ENCODE measurements around the gene EXOC8.

EXOC8 gene, protein sequence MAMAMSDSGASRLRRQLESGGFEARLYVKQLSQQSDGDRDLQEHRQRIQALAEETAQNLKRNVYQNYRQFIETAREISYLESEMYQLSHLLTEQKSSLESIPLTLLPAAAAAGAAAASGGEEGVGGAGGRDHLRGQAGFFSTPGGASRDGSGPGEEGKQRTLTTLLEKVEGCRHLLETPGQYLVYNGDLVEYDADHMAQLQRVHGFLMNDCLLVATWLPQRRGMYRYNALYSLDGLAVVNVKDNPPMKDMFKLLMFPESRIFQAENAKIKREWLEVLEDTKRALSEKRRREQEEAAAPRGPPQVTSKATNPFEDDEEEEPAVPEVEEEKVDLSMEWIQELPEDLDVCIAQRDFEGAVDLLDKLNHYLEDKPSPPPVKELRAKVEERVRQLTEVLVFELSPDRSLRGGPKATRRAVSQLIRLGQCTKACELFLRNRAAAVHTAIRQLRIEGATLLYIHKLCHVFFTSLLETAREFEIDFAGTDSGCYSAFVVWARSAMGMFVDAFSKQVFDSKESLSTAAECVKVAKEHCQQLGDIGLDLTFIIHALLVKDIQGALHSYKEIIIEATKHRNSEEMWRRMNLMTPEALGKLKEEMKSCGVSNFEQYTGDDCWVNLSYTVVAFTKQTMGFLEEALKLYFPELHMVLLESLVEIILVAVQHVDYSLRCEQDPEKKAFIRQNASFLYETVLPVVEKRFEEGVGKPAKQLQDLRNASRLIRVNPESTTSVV

DNA sequence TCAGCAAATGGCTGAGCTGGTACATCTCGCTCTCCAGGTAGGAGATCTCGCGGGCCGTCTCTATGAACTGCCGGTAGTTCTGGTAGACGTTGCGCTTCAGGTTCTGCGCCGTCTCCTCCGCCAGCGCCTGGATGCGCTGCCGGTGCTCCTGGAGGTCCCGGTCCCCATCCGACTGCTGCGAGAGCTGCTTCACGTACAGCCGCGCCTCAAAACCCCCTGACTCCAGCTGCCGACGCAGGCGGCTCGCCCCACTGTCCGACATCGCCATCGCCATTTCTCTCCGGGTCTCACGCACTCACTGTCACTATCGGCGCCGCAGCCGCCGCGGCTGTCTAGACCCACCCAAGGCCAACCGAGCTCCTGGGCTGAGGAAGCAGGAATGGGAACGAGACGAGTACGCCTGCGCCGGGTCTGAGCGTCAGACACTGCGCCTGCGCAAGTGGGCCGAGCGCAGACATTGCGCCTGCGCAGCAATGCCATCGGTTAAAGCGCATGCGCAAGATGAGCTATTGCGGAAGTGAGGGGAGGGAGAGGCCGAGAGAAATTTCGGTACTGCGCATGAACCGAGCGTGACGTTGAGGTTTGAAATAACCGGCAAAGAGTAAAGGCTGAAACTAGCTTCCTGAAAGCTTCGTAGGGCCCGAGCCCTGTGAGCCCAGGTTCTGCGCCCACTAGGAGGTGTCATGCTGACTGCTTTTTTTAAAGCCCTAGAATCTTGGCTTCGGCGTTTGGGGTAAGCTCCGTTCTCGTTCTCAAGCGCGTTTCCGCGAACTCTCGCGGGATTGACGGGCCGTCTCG is at the start of gene EXOC8:
Gene EXOC8 (minus strand): TSS at position 381 of the 798 bp plus-strand sequence. CDS start 107 bp downstream, at position 274.
- DNase-seq: peak; percentile 93 to 99 (median 99)

DNA sequence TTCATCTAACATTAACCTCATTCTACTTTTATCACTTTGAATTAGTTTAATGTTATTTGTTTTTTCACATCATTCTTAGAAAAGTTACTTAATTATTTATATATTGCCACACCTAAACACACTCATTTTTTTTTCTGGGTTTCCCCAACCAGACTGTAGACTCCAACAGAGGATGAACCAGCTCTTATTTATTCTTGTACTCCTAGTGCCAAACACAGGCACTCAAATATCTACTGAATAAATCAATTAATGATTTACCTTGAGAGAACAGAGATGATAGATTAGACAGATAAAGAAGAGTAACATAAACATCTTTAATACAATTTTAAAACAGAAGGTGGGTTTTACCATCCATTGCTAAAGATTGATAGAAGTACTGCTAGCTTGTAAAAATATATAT is 48.8 kb upstream of the EXOC8 start:
- no peak for DNase-seq

DNA sequence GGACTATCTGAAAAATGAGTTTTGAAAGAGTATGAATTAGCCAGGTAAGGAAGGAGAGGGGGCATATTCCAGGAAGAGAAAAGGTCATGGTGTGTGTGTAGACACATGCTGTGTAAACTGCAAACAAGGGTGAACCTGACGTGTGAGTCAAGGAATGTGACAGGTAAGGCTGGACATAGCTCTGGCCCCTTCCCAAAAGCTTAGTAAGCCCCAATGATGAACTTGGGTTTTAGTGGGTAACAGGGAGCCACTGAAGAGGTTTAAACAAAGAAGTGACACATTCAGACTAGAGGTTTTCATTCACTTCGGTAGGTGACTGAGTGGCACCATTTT is 47.7 kb upstream of the EXOC8 start:
- no peak for DNase-seq

DNA sequence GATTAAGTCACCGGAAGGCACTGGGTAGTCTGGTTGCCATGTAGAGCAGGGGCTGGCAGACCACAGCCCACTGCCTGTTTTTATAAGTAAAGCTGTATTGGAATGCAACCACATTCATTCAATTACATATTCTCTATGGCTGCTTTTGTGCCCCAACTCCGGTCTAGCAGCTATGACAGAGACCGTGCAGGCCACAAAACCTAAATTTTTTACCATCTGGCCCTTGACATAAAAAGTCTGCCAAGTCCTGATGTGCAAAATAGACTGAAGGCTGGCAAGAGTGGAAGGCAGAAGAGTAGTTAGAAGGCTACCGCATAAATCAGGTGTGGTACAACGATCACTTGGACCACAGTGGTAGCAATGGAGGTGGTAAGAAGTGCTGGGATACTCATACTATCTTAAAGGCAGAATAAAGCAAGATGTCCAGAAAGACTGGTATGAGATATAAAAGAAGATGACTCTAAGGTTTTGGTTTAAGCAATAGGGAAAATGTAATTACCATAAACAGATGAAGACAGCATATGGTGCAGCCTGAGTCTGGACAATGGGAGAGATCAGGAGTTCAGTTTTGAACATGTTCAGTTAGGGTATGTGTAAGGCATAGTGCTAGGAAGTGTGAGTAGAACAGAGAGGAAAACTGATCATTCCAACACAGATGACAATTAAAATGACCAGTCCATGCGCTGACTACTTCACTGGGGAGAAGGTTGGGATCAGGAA is 47.2 kb upstream of the EXOC8 start:
- DNase-seq: no peak

DNA sequence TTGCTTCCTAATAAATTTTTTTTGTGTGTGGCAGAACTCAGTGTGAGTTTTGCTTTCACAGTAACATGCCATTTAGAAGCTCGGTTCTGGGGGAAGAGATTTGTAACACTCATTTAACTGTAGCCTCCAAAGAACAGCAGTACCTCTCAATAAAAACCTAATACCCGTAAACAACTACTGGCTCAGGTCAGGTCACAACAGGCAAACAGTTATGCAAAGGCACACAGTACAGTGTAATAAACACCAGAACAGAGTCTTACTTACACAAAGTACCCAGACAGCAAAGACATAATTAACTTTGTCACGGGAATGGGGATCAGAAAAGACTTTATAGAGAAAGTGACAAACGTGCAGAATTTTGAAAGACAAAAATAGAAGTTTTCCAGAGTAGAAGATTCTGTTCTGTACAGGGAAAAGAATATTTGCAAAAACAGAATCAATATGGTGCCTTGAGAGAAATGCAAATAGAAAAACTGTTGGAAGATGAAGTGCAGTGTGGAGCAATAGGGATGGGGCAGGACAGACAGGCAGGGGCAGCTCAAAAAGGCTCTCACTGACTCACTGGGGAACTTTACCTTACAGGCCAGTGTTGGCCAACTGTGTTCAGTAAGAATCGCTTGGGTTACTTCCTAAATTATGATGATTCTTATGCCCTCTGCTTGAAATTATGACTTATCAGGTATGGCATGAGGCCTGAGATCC is 45.7 kb upstream of the EXOC8 start:
- DNase-seq: no peak

DNA sequence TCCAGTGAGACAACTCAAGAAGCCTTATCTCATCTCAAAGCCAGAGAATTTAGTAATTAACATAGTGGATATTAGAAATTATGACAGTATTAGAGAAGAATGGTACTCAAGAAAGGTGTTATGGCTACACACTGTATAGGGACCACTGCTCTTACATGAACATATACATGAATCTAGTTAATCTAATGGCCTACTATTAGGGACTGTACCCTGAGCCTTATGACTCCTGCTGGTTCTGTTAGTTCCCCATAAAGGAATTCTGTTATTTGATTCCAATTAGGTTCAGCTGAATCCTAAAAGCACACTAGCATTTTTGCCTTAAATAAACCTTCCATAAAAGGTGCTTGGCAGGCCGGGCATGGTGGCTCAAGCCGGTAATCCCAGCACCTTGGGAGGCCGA is 44.8 kb upstream of the EXOC8 start:
- no peak for DNase-seq

DNA sequence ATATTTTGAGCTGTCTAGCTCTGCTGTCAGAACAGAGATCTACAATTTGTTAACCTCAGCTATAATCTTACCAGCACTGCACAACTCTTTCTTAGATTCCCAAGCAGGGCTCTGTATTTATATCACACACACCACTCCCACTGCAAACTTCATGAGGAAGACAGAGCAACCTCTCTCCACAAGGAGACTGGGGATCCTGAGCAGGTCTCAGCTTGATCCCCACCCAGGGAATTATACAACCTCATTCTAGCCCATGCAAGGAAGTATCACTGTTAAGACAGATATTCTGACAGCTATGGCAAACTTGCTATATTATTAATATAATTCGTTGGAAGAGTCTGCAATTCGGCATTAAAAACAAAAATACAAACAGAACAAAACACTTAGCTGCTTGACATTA is 44.1 kb upstream of the EXOC8 start:
- DNase-seq: no peak

DNA sequence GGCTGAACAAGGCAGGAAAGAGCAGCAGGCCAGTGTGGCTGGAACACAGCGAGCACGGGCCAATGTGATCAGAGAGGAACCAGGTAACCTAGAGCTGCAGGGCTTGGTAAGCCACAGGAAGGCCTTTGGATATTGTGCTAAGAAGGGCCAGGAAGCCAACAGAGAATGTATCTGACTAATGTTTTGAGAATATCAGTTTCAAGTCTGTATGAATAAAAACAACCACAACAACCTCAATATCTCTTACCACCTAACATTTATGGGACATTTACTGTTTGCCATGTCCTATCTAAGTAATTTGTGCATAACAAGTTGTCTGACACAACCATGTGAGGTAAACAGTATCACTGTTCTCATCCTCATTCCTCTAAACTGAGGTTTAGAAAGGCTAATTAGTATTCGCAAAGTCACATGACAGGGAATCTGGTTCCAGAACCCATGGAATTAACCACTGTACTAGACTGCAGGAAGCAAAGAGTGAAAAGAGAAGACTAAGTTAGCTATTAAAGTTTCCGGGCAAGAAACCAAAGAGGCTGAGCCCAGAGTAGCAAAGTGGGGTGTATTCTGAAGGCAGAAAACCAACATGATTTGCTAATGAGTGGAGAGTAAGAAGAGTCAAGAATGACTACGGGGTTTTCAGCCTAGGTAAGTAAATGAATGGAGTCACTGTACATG is 39.4 kb upstream of the EXOC8 start:
- DNase-seq: no peak

DNA sequence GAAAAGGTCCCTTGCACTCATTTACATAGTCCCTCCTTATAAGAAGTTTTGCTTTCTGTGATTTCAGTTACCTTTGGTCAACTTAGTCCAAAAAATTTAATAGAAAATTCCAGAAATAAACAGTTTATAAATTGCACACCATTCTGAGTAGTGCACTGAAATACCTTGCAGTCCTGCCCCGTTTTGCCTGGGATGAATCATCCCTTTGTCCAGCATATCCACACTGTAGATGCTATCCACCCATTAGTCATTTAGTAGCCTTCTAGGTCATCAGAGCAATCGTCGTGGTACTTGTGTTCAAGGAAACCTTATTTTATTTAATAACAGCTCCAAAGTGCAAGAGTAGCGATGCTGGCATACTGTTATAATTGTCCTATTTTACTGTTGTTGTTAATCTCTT is 38.4 kb upstream of the EXOC8 start:
- DNase-seq: no peak

DNA sequence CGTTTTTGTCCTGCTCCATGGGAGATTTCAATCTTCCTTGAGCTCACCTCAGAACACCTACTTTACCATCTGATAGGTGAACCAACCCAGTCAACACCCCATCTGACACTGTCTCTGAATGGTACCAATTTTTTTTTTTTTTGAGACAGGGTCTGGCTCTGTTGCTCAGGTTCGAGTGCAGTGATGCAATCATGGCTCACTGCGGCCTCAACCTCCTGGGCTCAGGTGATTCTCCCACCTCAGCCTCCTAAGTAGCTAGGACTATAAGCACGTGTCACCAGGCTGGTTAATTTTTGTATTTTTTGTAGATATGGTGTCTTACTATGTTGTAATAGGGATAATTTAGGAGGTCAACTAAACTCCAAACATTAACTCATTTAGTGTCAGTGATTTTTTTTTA is 36.7 kb upstream of the EXOC8 start:
- no peak for DNase-seq

DNA sequence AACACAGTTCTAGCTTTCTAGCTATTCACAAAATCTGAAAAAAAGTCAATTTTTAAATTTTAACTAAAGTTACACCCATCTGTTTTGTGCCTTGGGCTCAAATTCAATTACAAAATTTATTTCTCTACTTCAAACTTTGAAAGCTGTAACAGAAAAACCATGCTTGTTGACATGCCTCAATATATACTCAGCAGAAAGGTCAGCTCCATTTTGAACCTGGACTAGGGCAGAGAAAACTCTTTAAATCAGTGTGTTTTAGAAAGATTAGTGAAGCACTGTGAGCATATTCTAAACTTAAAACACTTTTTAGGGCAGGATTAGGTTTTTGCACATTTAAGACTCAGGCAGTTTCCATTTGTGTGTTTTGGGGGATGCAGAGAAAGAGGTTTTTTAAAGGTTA is 34.8 kb upstream of the EXOC8 start:
- no peak for DNase-seq

DNA sequence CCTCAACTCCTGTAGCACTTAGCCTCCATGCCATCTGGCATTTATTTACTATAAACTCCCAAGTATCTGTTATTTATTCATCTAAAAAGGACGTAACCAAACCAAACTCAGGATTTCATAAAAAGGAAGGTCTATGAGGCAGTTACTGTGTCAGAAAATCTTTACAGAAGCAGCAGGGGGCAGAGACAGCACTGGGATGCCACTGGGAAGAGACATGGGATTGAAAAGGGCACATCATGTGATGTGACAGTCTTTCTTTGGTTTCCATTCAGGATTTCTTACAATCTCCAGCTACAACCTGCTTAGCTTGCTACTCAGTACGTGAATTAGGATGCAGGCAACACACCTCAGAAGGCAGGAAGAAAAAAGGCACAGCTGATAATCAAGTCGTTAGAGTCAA is 31.6 kb upstream of the EXOC8 start:
- no peak for DNase-seq

DNA sequence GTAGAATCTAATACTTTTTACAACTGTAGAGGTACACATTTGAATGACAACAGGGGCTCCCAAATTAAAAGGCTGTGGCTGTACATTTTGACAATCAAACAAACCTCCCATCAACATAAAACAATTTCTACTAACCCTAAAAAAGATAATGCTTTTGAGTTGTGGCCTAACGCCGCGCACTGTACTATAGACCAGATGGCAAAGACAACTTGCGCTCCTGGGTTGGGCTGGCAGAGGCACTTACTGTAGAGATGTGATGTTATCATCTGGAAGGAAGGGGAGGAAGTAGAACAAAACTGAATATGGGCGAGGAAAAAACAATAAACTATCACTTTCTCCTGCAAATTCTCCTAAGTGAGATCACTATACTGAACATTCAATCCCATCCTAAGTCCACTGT is 26.5 kb upstream of the EXOC8 start:
- no peak for DNase-seq

DNA sequence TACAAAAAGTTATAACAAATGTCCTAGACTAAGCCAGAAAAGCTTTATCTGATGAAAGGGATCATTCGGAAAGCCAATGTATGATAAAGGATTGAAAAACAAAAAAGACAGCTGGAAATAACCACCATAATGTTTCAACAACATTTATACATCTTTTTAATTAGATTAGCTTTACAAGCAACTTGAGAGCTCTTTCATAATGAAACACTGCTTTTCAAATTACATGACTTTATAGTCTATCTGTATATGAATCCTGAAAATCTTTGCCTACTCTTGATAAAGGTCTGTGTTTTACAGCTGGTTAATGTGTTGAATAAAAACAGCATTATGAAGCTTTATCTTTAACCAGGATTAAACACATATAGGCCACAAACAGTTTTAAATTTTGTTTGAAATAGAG is 26.0 kb upstream of the EXOC8 start:
- DNase-seq: no peak

DNA sequence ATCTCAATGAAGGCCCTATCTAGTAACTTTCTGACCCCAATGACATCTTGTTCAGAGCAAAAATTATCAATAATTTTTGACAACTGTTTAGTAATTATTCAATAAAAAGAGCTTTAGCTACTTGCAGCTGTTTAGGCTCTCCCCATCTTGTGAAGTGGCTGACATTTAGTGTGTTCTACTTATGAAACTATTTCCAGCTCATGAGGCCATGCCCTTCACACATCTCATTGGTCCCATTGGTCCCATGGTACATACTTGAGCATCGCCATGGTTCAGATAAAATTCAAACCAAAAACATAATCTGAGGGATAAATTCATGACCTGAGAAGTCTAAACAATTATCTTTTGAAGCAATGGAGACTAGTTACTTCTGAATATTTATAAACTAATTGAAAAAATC is 24.7 kb upstream of the EXOC8 start:
- DNase-seq: no peak

DNA sequence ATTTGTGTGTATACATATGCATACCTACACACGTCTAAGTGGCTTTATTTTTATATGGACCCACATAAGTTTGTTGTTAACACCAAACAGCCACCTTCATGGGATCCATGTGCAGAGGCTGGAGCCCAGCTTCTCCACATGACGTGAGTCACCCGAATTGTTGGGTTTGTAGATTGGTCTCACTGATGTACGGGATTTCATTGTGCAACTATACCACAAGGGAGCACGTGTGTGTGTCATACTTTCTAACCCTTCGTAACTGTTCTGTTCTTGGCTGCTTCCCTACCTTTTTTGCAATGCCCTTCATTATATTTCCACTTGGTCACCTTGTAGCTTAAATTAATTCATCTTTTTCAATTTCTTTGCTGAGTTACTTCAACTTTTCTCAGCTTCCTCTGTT is 21.5 kb upstream of the EXOC8 start:
- DNase-seq: no peak

DNA sequence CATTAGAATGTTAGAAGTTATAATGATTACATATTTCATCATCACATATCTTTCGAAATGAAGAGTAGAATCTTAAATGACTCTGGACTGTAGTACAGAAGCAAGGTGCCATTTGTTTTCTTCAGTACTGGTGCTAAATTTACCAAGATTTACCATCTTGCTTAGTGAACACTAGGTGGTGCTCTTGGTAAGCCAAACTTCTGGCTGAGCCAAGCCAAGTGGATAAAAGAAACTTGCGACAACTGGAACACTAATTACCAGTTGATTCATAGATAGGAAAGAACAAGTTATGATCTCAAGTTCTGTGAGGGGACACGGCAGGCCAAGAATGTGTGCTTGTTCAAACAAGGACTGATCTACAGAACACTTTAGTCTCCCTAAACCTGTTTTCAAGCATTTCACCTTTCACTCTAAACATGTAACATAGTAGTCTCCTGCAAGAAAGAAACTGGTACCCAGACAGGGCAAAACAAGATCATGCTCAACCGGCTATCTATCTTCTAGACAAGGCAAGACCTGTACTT is 20.2 kb upstream of the EXOC8 start:
- DNase-seq: peak; percentile 25 to 71 (median 44)

DNA sequence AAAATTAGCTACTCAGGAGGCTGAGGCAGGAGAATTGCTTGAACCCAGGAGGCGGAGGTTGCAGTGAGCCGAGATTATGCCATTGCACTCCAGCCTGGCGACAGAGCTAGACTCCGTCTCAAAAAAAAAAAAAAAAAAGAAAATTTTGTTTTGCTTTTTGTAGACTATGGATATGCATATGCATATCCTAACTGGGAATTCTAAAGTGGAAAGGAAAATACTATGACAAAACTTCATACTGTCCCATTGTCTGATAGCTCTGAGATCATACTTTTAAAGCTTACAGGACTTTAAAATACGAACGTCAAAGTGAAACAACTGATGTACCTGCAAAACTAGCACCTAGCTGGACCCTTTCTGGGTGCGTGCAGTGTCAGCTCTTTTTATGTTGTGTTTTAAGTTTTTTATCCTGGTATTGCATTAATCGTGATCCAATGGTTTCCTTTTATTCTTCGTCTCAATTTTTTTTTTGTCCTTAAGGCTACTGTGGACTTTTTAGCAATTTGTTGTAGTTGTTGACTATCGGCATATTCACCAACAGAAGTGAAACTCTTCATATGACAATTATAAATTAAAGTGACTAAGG is 19.6 kb upstream of the EXOC8 start:
- DNase-seq: no peak

DNA sequence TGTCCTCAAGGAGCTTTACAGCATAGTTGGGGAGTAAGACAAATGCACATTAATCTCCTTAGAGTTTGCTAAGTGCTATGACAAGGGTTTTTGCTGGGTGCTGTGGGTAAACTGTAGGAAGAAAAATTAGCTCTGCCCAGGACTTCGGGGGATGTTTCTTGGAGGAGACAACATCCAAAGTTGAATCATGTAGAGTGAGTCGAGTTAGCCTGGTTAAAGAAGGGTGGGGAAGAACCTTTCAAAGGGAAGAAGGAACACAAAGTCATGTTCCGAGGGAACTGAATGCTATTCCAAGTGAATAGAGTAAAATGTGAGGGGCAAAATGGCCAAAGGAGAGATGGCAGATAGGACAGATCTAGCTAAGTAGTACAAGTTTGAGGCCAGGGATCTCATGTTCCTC is 17.5 kb upstream of the EXOC8 start:
- no peak for DNase-seq

DNA sequence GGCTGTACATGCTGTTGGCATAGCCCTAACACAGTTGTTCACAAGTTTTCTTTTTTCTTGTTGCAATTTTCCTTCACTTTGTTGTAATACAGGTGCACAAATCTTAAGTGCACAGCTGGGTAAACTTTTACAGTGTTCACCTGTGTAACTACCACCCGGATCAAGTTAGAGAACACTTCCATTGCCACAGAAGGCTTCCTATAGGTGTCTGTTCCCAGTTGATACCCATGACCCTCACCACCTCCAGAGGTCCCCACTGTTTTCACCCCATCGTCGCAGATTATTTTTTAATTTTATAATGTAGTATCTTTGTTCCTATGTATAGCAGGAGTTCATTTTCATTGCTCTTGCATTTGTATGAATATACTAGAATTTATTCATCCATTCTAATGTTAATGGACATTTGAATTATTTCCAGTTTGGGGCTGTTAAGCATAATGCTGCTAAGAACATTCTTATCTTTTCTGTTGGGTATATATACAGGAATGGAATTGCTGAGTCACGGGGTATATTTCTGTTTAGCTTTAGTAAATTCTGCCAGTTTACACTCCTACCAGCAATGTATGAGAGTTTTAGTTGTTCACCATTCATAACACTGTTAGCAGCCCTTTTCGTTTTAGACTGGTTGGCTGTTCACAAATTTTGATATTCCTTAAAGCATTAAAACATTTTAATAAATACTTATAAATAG is 16.8 kb upstream of the EXOC8 start:
- DNase-seq: no peak

DNA sequence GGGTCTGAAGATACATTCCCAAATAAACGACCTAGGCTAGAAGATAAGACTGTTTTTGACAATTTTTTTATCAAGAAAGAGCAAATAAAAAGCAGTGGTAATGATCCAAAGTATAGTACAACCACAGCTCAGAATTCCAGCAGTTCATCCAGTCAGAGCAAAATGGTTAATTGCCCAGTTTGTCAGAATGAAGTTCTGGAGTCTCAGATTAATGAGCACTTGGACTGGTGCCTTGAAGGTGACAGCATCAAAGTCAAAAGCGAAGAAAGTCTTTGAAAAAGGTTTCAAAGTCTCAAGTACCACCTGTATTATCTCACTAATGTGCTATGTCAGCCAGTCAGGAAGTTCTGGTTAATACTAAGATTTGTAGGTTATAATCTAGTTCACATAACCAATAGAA is 15.4 kb upstream of the EXOC8 start:
- no peak for DNase-seq
